ENCODE data around the gene GPR18.
"Not testable (repeated sequence)": the region's sequence is repeated elsewhere in the genome, so short reads cannot be mapped to it uniquely, and the experiment has no call there.

The GPR18 gene

DNA sequence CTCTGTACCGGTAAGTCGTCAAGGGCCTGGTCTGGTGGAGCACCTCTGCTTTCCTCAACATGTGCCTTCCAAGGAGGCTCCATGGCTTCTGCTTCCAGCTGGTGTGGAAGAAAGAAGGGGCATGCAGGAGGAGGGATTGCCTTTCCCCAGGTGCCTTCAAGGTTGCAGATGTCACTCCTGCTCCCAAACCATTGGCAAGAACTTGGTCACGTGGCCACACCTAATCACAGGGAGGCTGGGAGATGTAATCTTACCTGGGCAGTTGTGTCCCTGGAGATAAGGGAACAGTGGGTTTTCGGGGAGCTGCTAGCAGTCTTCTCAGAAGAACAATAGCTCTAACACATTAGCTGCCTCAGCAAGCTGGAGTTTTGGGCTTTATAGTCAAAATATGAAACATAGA, 9.7 kb upstream of the GPR18 start:
- no peak for DNase-seq (ENCODE audit: low read depth in 2 of 2)

DNA sequence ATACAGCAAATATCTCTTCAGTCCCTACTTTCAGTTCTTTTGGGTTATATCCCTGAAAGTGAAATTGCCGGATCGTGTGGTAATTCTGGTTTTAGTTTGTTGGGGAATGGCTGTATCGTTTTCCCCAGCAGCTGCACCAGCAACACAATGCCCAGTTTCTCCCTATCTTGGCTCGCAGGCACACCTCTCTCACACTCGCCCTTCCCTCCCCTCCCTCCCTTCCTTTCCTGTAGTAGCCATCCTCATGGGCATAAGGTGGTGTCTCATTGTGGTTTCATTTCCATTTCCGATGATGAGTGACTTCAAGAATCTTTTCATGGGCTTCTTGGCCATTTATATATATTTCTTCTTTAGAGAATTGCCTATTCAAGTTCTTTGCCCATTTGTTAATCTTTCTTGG, 8.6 kb upstream of the GPR18 start:
- DNase-seq (ENCODE audit: low read depth in 2 of 2): no peak

DNA sequence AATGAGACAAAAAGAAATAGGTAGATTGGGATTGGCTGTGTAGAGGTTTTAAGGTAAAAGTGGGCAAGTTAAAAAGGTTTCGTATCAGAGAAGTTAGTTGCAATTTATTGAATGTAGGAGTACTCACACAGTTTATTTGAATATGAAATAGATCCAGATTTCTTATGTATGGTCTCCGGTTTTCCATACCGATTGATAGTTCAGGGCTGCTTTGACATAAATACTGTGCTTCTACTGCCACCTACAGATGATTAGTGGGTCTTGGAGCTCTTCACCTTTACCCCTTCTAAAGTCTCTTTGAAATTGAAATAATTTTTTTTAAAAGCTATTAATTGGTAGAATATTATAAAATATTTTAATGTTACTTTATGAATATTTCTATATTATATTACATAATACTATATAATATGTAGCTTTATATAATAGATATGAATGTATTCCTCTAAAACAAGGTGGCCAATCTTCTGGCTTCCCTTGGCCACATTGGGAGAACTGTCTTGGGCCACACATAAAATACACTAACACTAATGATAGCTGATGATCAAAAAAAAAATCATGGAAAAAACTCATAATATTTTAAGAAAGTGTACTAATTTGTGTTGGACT, 7.7 kb upstream of the GPR18 start:
- no peak for DNase-seq (ENCODE audit: low read depth in 2 of 2)

DNA sequence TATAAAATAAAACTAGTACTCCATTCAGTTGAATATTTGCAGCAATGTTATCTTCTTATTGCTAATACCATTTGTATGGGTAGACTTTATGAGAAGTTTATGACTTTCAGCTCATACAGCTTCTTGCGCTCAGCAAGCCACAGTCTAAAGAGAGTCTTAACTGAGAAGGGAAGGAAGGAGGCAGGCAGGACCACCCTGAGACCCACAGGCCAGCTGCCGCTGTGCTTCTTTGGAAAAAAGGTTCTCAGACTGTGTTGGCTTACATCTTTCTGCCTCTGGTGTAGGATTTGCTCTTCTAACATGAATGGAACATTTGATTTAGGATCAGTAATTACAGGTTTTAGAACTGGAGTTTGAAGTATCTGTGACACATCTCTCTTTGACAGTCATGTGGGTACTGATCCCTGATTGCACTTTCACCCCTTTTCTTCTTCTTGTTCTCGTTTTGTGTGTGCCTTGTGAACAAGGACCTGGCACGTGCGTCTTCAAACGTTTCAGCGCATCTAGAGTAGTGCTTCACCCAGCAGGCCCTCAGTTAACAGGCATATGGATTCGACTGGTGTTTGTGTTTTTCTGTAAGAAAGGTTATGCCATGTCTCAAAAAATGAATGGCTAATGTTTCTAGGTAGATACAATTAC, 7.1 kb upstream of the GPR18 start:
- peak; percentile 25 to 62 for DNase-seq (ENCODE audit: low read depth in 2 of 2)

DNA sequence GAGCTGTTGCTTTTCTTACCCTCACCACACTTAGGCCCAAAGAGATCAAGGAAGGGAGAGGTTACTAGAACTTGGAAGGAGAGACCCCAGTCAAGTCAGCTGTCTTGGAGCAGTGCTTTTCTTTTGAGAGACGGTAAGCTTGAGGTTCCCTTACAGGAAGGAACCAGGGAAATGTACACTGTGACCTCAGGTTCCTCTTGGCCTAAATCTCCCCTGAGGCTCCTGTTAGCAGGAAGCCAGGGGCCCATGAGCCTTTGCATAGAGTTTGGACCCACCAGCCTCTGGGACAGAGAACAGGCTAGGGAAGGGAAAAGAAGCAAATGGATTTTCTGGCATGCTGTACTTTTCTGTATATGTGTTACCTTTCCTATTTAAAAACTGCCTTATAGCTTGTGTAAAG, 5.9 kb upstream of the GPR18 start:
- DNase-seq (ENCODE audit: low read depth in 2 of 2): no peak

DNA sequence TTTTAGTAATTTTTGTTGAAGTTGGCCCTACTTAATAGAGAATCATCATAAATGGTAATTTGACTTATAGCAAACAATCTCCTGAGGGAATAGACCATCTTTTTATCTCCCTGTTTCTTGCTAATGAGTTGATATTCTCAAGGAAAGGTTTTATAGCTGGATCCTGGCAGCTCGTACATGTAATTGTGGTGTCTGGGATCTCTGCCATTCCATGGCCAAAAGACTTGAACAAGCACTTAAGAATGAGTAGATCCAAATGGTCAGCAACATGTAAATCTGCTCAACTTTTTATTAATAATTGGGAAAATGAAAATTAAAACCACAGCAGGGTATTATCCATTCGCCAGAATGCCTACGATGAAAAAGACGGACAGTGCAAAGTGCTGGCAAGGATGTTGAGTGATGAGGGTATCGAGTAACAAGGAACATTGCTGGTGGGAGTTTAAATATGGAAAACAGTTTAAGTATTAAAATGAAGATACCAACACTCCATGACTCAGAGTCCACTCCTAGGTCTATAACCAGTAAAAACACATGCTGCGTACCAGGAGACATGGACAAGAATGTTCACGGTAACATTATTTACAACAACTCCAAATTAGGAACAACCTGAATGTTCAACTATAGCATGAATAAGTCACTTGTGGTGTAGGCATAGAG, 5.1 kb upstream of the GPR18 start:
- DNase-seq (ENCODE audit: low read depth in 2 of 2): no peak

DNA sequence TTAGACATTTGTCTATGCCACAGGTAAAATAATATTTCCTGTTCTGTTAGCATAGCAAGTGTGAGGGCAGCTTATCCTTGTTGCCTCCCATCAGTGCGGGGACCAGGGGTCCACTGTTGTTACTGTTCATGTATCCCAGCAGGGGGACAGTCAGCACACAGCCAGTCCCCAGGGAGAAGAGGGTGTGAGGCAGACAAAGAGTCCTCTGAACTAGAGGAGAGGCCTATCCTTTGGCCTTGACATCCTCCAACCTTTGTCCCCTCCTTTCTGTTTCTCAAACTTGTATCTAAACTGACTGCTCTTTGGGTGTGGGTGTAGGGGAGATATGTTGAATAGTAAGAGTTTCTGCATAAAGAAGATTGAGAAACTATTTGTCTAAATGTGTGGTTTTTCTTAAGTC, 2.9 kb upstream of the GPR18 start:
- no peak for DNase-seq (ENCODE audit: low read depth in 2 of 2)

DNA sequence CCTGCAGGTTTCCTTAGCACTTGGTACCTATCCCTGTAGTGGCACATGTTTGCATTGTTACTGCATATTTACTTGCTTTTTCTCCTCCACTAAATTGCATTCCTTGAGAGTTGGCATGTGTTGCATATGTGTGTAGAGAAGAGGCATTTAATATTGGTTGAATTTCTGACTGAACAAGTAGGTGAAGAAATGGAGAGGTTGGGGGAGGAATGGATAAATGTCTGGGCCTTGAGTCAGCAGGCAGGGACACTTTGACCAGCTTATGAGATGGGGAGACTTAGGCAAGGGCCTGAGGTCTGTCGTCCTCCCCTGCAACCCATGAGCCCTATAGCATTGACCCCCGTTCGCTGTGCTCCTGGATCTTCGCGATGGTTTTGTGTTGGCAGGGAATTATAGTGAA, 2.0 kb upstream of the GPR18 start:
- DNase-seq (ENCODE audit: low read depth in 2 of 2): no peak

DNA sequence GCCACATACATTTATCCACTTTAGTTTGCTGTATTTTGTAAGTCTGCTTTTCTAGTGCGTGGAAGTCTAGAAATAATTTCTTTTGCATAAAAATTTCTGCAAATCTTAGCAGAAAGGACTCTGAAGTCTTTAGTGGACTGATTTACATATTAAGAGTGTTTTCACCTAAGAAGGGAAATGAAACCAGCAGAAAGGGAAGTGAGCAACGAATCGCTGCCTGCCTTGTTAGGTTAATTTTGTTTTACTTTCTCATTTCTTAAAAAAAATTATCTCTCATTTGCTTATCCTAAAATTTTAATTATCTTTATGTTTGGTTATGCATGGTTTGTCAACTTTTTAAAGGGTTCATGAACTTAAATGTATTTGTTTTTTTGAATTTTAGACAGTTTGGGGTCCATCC, 767 bp upstream of the GPR18 start:
- no peak for DNase-seq (ENCODE audit: low read depth in 2 of 2)

DNA sequence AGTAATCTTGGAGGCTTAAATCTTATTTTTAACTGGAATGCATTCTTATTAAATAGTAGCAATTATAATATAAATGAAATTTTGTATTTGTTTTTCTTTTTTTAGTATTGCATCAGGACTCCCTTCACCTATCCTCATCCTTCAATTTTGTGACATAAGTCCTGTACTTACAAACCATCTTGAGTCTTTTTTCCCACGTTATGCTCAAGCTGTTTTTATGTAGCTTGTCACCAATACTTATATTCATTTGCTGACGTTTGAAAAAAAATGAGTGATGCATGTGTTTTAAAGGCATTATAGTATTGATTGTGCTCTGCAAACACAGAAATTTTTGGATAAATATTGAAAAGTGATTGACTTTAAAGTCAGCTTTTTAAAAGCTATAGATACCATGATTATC, 888 bp downstream of the GPR18 start:
- no peak for DNase-seq (ENCODE audit: low read depth in 2 of 2)

DNA sequence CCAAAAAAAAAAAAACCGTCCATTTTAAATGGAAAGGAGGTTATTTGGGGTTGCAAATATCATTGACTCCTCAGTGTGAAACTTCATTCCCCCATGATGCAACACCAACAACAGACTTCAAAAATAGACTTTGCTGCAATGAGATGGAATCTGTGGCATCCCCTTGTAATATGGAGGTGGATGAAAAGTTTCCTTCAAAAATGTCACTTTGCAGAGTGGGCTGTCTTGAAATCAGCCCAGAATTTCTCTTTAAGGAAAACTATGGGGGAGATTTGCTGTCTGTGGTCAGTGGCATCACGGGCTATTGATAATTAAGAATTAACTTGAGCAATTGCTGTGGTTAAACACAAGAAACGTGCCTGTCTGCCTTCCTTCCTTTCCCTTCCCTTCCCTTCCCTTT, 1.5 kb downstream of the GPR18 start:
- no peak for DNase-seq (ENCODE audit: low read depth in 2 of 2)

DNA sequence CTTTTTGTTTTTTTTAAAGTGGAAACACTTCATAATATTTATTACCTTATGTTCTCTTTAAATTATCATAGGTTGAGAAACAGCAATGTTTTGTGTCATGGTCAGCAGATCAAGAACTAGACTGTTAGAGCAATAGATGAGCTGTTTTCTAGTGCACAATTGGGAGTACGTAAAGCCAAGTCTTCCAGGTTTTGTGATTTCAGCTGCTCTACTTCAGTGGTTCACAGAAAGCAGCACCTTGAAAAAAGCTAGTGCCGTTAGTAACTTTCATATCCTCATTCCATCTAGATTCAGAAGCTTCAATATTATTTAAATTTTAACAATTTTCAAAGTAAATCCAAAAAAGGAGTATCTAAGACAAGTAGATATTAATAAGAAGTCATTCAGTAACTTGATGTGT, 1.9 kb downstream of the GPR18 start:
- no peak for DNase-seq (ENCODE audit: low read depth in 2 of 2)

DNA sequence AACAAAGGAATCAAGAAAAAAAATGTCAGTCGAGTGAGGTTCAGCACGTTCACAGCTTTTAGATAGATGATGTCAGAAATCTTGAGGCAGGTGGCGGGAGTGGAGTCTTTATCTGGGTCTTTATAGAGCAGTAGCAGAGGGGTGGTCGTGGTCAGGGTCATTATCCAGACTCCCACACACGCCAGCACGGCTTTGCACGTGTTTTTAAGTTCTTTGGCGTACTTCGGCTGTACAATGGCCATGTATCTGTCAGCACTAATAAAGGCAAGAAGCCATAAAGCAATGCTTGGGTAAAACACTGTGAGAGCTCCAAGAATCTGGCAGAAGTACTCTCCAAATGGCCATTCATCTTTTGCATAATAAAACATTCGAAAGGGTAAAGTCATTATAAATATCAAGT, 2.9 kb downstream of the GPR18 start:
- no peak for DNase-seq (ENCODE audit: low read depth in 2 of 2)

DNA sequence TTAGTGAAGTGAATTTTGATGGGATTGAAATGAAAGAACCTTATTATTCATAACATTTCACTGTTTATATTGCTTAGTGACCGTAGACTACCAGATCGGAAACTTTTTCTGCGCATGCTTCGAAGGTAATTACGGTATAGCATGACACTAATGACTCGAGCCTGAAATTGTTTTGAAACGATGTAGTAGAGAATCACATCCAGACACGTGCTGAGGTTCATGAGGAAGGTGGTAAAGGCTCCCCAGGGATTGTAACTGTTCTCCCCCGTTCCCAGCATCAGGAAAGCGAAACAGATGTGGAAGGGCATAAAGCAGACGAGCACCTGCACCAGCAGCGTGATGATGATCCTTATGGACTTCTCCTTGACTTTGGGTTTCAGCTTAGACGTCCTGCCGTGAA, 3.3 kb downstream of the GPR18 start:
- no peak for DNase-seq (ENCODE audit: low read depth in 2 of 2)

DNA sequence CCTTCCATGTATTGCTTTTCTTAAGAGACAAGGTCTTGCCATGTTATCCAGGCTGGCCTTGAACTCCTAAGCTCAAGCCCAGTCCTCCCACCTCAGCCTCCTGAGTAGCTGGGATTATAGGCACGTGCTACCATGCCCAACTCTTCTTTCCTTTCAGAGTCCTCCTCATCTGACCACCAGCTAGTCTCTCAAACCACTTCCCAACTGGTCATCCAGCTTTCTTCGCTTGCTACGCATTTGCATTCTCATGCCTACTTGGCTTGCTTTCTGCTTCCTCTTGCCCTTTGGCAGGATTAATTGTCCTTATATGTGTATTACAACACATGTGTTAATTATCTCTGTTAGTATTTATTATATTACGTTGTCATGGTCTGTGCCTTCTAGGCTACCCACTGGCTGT, 6.3 kb downstream of the GPR18 start:
- DNase-seq (ENCODE audit: low read depth in 2 of 2): no peak

DNA sequence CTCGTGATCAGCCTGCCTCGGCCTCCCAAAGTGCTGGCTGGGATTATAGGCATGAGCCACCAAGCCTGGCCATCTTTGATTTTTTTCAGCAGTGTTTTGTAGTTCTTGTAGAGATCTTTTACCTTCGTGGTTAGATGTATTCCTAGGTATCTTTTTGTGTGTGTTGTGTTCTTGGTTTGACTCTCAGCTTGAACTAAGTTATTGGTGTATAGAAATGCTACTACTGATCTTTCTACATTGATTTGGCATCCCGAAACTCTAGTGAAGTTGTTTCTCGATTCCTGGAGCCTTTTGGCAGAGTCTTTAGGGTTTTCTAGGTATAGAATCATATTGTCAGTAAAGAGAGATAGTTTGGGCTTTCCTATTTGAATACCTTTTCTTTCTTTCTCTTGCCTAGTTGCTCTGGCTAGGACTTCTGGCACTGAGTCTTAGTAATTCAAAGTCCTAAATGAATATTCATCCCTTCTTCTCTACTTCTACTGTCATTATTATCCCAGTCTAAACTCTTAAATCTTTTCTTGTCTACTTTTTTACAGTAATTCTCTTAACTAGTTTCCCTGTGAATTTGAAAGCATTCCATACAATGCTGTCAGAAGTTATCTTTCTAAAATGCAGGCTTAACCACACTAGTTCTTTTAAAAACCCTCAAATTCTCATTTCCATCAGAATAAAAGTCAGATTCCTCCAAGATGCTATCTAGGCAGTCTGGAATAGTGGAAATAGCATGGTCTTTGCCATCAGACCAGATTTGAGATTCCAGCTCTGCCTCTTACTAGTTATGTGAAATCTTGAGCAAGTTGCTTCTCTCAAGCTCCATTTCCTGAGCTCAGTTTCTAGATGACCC, 7.0 kb downstream of the GPR18 start:
- DNase-seq (ENCODE audit: low read depth in 2 of 2): no peak

DNA sequence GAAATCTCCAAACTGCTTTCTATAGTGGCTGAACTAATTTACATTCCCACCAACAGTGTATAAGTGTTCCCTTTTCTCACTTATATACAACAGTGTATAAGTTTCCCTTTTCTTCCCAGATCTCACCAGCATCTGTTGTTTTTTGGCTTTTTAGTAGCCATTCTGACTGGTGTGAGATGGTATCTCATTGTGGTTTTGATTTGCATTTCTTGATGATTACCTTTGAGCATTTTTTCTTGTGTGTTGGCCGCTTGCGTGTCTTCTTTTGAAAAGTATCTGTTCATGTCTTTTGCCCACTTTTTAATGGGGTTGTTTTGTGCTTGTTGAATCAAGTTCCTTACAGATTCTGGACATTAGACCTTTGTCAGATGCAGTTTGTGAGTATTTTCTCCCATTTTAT, 8.6 kb downstream of the GPR18 start:
- not testable (repeated sequence) for DNase-seq (ENCODE audit: low read depth in 2 of 2)

DNA sequence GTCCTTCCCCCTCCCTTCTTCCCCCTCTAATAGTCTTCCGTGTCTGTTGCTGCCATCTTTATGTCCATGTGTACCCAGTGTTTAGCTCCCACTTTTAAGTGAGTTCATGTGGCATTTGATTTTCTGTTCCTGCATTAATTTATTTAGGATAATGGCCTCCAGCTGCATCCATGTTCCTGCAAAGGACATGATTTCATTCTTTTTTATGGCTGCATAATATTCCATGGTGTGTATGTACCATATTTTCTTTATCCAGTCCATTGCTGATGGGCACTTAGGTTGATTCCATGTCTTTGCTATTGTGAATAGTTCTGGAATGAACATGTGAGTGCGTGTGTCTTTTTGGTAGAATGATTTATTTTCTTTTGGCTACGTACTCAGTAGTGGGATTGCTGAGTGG, 9.0 kb downstream of the GPR18 start:
- not testable (repeated sequence) for DNase-seq (ENCODE audit: low read depth in 2 of 2)

DNA sequence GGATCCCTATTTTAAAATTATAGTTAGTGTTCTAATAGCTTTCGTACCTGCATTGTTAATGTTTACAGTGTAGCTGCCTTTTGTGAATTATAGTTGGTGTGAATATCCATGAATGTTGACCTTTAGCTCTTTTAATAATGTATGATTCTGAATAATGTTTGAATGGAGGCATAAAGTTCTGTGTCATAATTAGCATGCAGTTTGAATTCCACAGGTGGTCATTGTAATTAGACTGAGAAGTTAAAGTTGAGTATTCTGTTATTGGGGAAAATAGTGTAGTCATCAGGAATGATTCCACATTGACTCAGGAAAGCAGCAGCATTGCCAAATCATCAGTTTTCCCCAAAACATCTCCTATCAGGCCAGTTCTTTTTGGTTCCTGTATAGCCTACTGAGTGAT, 12.1 kb downstream of the GPR18 start:
- no peak for DNase-seq (ENCODE audit: low read depth in 2 of 2)

DNA sequence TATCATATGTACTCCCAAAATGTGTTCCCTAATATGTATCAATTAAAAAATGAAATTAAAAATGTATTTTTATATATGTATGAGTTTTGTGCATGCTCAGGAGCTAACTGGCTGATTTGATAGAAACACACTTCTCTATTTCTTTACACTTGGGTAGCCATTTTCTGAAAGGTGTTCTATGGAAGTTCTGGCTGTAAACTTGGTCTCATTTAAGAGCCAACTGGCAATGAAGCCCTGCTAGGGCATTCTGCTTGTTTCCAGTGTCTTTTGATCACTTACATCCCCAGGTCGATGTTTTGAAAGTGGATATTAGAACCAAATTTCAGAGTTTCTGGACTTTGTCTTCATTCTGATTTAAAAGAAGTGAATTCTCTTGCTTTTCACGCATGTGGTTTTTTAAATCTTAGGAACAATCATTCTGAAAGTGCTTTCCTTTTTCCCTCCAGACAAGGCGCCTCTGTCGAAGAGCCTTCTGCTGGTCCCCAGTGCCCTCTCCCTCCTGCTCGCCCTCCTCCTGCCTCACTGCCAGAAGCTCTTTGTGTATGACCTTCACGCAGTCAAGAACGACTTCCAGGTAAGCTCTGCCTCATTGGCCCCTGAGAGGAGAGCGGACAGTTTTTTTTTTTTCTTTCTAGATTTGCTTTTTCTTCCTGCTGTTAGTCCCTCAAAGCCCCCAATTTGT, 20.1 kb downstream of the GPR18 start:
- DNase-seq (ENCODE audit: low read depth in 2 of 2): peak in 1 of 2 experiments; percentile 36

DNA sequence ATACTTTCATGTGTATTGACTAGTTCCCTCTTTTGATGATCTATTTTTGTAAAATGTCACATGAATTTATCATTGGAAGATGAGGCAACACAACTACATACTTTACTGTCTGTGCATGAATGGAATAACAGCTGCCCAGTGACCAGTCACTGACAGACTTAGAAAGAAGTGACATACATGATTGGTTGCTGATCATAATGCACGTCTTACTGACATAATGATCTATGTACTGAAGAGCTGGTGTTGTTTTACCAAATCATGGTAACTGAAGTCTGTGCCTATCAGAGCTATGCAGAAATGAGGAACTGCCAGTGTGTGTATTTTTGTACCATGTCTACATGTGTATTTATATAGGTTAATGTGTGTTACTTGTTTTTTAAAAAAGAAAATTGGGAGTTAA, 26.5 kb downstream of the GPR18 start:
- DNase-seq (ENCODE audit: low read depth in 2 of 2): no peak

DNA sequence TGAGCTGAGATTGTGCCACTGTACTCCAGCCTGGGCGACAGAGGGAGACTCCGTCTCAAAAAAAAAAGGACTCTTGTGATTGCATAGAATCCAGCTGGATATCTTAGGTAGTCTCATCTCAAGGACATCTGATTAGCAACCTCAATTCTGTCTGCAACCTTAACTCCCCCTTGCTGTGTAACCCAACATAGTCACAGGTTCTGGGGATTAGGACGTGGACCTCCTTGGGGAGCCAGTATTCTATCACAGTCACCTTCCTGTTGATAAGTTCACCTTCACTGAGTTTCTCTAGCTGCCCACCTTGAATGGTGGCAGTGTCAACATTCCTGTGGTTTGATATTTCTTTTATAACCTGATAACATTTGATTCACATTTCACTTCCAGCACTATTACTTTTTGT, 27.2 kb downstream of the GPR18 start:
- DNase-seq (ENCODE audit: low read depth in 2 of 2): no peak
